Endometrium (tissue), 2 donors: ENCODE measurements around the gene ISM1.

Experiments used
- FAIRE-seq: peaks from 2 replicates; lab custom pipeline; 2012; peaks lifted over from hg19 to GRCh38; lab: Jason Lieb, UNC
- donor health status: control.
- donor health status: control.

The ISM1 gene

GRCh38 chr20:13283869-13284829, 63.1 kb downstream of the ISM1 start:
- no peak for FAIRE-seq

DNA sequence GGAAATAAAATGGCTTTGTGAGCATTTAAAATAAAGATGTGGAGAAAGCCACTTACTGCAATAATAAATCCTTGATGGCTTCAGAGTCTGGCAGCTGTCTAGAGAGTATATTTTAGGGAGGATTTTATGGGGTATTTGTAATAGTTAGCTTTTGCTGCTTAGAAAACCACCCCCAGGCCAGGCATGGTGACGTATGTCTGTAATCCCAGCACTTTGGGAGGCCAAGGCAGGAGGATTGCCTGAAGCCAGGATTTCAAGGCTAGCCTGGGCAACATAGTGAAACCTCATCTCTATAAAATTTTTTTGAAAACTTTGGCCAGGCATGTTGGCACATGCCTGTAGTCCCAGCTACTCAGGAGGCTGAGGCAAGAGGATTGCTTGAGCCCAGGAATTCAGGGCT, 63.8 kb downstream of the ISM1 start:
- no peak for FAIRE-seq

DNA sequence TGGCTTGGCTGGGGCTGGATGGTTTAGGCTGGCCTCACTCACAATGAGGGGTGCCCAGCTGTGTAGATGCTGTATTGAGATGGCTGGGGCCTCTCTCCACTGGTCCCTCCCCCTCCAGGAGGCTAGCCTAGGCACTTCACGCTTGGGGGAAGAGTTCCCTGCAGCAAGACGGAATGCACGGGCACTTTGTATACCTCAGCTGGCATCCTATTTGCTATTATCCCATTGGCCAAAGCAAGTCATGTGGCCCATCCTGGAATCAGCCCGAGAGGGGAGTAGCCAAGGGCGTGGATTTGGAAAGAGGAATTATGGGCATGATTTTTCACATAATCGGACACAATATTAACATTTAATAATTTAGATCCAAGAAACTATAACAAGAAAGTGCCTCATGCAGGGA, 64.3 kb downstream of the ISM1 start:
- no peak for FAIRE-seq

DNA sequence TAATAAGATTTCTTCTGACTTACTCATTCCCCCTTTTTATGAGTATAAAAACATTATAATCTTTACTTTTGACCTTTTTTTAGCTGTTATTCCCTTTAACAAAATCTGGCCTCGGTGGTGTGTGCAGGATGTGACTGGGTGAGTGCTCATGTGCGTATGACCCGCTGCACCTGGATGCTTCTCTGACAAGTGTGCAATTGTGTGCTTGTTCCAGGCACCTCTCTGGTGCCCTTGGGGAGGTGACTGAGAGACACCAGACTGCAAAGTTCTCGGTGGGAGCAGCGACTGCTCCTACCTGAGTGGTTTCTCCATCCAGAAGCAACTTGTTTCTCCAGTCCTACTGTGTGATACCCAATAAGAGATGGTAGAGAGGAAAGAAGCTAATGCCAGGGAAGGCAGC, 65.0 kb downstream of the ISM1 start:
- no peak for FAIRE-seq

GRCh38 chr20:13286607-13287006, 65.5 kb downstream of the ISM1 start:
- FAIRE-seq = no peak

GRCh38 chr20:13288357-13288756, 67.3 kb downstream of the ISM1 start:
- no peak for FAIRE-seq

DNA sequence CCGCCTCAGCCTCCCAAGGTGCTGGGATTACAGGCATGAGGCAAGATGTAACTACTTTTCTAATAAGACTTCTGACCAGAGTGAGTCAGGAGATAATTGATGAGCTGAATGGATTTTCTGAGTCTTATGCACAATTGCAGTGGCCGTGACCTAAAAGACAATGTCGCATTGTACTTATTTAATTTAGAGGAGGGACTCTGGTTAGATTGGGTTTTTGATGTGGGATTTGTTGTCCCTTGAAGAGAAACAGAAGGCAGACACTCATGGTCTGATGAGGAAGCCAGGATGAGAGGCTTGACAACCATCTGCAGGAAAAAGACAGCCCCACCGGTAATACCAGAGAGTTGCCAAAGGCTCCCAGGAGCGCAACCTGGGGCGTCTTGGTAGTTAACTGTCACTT, 68.0 kb downstream of the ISM1 start:
- no peak for FAIRE-seq

DNA sequence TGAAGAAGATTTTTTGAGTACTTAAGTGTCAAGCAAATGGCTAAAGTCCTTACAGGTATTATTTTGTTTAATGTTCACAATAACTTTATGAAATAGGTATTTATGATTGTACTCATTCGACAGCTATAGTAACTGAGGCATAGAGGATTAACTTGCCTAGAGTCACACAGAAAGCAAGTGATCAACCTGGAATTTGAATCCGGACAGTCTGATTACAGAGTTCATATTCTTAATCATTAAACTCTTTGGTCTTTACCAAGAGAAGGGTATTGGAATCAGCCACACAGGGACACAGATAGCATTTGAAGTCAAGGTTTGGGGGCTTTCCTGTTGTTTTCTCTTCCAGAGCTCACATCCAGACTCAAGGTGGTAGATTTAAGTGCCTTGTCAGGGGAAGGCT, 69.7 kb downstream of the ISM1 start:
- no peak for FAIRE-seq

GRCh38 chr20:13291157-13291556, 70.1 kb downstream of the ISM1 start:
- FAIRE-seq = no peak

- FAIRE-seq = no peak
These were observed 71.3 kb downstream of the ISM1 start for GRCh38 chr20:13292201-13292885.

- no peak for FAIRE-seq
These were observed 73.4 kb downstream of the ISM1 start for GRCh38 chr20:13294522-13294921.

GRCh38 chr20:13295637-13296036, 74.6 kb downstream of the ISM1 start:
- FAIRE-seq = no peak

GRCh38 chr20:13296070-13296469, 75.0 kb downstream of the ISM1 start:
- no peak for FAIRE-seq

- no peak for FAIRE-seq
These were observed 76.2 kb downstream of the ISM1 start for GRCh38 chr20:13297147-13297899.

DNA sequence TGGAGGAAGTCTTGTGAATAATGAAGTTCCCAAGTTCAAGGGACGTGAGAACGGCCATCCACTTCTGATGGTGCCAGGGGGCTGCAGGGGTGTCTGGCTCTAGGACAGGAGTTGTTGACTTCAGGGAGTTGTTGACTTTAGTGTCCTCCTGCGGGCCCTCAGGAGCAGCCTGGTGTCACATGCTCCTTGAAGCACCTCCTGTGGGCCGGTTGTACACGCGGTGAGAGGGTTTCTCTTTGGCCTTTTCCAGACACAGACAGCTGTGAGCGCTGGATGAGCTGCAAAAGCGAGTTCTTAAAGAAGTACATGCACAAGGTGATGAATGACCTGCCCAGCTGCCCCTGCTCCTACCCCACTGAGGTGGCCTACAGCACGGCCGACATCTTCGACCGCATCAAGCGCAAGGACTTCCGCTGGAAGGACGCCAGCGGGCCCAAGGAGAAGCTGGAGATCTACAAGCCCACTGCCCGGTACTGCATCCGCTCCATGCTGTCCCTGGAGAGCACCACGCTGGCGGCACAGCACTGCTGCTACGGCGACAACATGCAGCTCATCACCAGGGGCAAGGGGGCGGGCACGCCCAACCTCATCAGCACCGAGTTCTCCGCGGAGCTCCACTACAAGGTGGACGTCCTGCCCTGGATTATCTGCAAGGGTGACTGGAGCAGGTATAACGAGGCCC, 77.8 kb downstream of the ISM1 start:
- FAIRE-seq = no peak

DNA sequence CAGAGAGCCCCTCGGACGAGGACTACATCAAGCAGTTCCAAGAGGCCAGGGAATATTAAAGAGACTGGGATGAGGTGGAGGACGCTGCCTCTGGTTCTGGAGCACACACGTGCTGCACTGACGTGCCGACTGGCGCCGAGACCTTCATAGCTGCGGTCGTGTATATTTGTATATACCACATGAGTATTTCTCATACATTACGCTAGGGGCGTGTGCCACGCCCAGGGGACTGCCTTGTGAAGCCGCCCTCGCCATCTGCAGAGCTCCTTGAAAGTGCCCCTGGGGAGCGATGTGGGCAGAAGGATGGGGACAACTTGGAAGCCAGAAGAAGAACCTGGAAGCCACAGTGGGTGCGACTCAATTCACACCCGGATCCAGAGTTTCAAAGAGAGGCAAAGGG, 78.3 kb downstream of the ISM1 start:
- FAIRE-seq = no peak

GRCh38 chr20:13301596-13301995, 80.5 kb downstream of the ISM1 start:
- FAIRE-seq = no peak

DNA sequence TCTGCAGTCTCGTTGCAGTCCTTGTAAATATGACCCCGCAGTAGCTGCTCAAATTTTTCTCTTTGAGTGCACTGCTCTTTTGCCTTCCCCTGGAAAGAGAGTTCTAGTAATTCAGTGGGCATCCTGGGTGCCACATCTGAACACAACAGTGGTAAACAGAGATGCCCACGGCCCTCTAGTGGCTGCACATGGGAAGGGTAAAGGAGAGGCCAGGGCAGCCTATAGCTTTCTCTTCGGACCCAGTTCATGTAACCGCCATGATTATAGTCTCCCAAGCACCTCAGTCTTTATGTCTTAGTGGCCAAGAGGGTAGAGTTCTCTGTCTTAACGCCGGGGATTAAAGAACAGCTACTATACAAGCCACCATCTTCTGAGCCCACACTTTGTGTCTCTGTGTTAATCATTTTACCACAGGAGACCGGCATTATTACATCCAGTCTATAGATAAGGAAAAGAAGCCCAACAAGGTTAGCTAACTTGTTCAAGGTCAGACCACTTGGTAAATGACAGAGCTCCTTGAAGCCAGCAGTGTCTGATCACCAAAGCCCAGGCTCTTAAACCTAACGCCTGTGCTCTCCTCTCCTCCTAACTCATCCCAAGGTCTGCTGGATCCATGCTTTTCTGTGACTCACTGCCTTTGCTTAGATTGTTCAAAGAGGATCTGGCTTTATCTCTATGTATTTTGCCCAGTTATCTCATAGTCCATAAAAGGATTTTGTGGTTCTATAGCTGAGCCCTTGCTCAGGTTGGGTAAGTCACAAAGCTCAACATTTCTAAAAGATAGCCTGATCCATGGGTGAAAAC, 81.8 kb downstream of the ISM1 start:
- no peak for FAIRE-seq

DNA sequence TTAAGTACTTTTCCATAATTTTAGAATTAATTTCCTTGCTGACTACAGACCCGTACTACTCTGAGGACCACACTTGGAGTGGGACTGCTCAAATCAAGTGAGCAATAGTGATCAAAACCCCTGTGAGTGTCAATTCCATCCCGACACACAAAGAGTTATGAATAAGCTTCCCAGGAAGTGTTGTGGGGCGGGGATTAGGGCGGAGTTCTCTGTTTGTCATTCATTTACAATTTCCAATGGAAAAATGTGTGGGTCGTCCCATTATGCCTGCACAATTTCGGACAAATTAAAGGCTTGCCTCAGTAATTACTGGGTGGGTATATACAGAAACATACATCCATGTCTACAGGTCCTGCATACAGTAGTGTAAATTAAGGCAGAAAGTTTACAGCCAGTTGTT, 84.2 kb downstream of the ISM1 start:
- no peak for FAIRE-seq

- FAIRE-seq = no peak
These were observed 86.6 kb downstream of the ISM1 start for GRCh38 chr20:13307562-13308163.

DNA sequence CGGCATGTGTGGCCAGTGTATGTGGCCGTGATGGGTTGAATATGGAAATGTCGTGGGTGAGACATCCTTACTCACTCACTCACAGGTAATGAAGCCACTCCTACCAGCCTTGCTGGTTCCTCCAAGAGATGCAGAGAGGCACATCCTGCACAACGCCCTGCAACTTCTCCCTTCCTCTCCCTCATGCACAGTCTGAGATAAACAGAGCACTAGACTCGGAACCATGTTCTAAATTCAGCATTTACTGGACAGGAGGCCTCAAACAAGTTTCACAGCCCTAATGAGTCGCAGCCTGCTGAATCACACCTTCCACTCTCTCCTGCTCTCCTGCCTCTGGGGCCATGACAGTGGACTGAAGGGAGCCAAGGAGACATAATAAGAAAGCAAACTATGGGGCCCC, 91.2 kb downstream of the ISM1 start:
- no peak for FAIRE-seq
